ENCODE results near the gene DCXR.

DNA sequence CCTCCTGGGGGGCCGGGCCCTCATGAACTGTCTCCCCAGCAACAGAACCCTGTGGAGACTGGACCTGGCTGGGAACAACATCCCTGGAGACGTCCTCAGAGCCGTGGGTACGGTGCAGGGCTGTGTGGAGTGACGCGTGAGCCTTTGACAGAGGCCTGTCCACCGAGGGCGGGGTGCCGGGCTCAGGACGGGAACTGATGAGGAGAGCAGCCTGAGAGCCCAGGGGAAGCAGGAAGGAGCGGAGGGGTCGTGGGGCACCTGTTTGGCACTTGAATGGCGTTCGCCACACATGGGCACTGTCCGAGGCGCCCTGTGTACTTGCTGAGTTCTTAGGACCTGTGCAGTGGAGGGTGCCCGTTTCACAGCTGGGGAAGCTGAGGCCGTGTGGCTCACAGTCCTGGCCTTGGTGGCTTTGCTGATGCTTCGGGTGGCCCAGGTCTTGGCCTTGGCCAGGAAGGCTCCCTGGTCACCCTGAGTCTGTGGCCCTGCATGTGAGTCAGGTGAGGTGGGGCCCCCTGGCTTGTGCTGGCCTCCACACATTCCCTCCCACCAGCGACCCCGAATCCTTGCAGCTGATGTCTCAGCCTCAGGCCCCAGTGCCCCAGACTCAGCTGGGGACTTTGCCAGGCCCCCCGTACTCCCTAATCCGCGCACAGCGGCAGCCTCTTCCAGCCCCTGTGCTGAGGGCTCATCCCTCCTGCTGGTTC lies 11.9 kb downstream of the DCXR start:
- TF ChIP-seq, protein P1, sequence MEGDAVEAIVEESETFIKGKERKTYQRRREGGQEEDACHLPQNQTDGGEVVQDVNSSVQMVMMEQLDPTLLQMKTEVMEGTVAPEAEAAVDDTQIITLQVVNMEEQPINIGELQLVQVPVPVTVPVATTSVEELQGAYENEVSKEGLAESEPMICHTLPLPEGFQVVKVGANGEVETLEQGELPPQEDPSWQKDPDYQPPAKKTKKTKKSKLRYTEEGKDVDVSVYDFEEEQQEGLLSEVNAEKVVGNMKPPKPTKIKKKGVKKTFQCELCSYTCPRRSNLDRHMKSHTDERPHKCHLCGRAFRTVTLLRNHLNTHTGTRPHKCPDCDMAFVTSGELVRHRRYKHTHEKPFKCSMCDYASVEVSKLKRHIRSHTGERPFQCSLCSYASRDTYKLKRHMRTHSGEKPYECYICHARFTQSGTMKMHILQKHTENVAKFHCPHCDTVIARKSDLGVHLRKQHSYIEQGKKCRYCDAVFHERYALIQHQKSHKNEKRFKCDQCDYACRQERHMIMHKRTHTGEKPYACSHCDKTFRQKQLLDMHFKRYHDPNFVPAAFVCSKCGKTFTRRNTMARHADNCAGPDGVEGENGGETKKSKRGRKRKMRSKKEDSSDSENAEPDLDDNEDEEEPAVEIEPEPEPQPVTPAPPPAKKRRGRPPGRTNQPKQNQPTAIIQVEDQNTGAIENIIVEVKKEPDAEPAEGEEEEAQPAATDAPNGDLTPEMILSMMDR (IDR thresholded peaks at IDR 0.05; ENCODE audit: insufficient read depth, low read depth, low read length), result no peak
- no peak for TF ChIP-seq EZH2 (IDR thresholded peaks at IDR 0.05; ENCODE audit: insufficient read depth, low read length)

All from astrocyte (in vitro differentiated cells and primary cell).